ENCODE data around the gene SLC25A42.

- TF ChIP-seq POLR2A (IDR thresholded peaks at IDR 0.05; ENCODE audit: low read depth, low read length) (no peak), POLR2AphosphoS5 (IDR thresholded peaks at IDR 0.05; ENCODE audit: low read depth, low read length) (no peak)
Observed at GRCh38 chr19:19146865-19147264, 83.1 kb downstream of the SLC25A42 start.

Measured in GM12892 (cell line).